H1 (cell line): Measurements from ENCODE around the gene LDLRAD3. TPM values are rescaled to one million over a fixed set of nuclear protein-coding genes. Genes with fewer than 3 reads are reported as not detected.

Experiments
- CTCF ChIA-PET: fragments of 300-600 bp; sonication (Branson Sonifier 250); formaldehyde crosslinking; loops from one replicate; lab custom pipeline; 2021; ENCODE audit not compliant: partially characterized antibody; lab: Charles Lee
- POLR2A ChIA-PET: fragments of 300-600 bp; sonication (Branson Sonifier 250); formaldehyde crosslinking; loops from one replicate; lab custom pipeline; 2021; ENCODE audit warnings: inconsistent platforms; ENCODE audit not compliant: partially characterized antibody; lab: Charles Lee
- DNase-seq, 2 experiments: peaks; one replicate each; pipeline versions ENCODE4 v3.0.0 to v3.0.0-alpha.2; 2010 to 2022; ENCODE audit warnings: low spot score in 2 of 2, low read depth in 1 of 2, mixed read lengths in 1 of 2
- FAIRE-seq: peaks from 2 replicates; lab custom pipeline; 2011; peaks lifted over from hg19 to GRCh38; lab: Jason Lieb, UNC
- H2AFZ ChIP-seq: 2 replicates; pipeline ENCODE4 v1.8.1; 2012; ENCODE audit warnings: low read length, inconsistent platforms
- H2AK5ac ChIP-seq: 2 replicates; pipeline ENCODE4 v1.6.1; 2013; ENCODE audit warnings: low read depth, low read length
- H2BK120ac ChIP-seq: replicated peaks from 2 replicates; pipeline ENCODE3; 2013; ENCODE audit warnings: low read depth, low read length, inconsistent platforms
- H2BK12ac ChIP-seq: 2 replicates; pipeline ENCODE4 v1.6.1; 2013; ENCODE audit warnings: low read depth, low read length
- H2BK15ac ChIP-seq: 2 replicates; pipeline ENCODE4 v1.6.1; 2013; ENCODE audit warnings: low read length
- H2BK20ac ChIP-seq: 2 replicates; pipeline ENCODE4 v1.6.1; 2013; ENCODE audit warnings: low read length
- H2BK5ac ChIP-seq: 2 replicates; pipeline ENCODE4 v1.6.1; 2013; ENCODE audit warnings: low read depth, low read length
- H3K14ac ChIP-seq: 2 replicates; pipeline ENCODE4 v1.6.1; 2013; ENCODE audit warnings: inconsistent platforms; ENCODE audit not compliant: insufficient read length
- H3K18ac ChIP-seq: 2 replicates; pipeline ENCODE4 v1.6.1; 2013; ENCODE audit warnings: low read length; ENCODE audit errors: extremely low read depth
- H3K23ac ChIP-seq: 2 replicates; pipeline ENCODE4 v1.6.1; 2013; ENCODE audit warnings: inconsistent platforms; ENCODE audit not compliant: insufficient read length
- H3K23me2 ChIP-seq: 2 replicates; pipeline ENCODE4 v1.6.1; 2013; ENCODE audit warnings: low read depth, low read length
- H3K27ac ChIP-seq: 2 replicates; pipeline ENCODE4 v1.6.1; 2011; ENCODE audit warnings: low read depth, low read length, inconsistent platforms
- H3K27me3 ChIP-seq, 4 experiments: replicated peaks in 1 of 4; 1 replicate in 1 of 4; 2 replicates in 3 of 4; pipeline versions ENCODE4 v1.6.1 to v1.8.1; 2011 to 2013; ENCODE audit warnings: low read length in 3 of 4, mild to moderate bottlenecking in 3 of 4, inconsistent platforms in 2 of 4, mixed read lengths in 2 of 4, moderate library complexity in 1 of 4; ENCODE audit not compliant: control insufficient read depth in 3 of 4, insufficient read depth in 3 of 4; ENCODE audit errors: extremely low read depth in 1 of 4
- H3K36me3 ChIP-seq, 4 experiments: 2 replicates each; pipeline versions ENCODE4 v1.6.1 to v1.8.1; 2011 to 2013; ENCODE audit warnings: mild to moderate bottlenecking in 4 of 4, low read length in 3 of 4, moderate library complexity in 2 of 4, control low read depth in 1 of 4, inconsistent platforms in 1 of 4; ENCODE audit not compliant: insufficient read depth in 4 of 4, control insufficient read depth in 2 of 4
- H3K4ac ChIP-seq: replicated peaks from 2 replicates; pipeline ENCODE3; 2013; ENCODE audit warnings: low read length, low read depth, mixed read lengths, inconsistent platforms; ENCODE audit not compliant: insufficient read length
- H3K4me1 ChIP-seq, 4 experiments: replicated peaks in 1 of 4; 1 replicate in 1 of 4; 2 replicates in 3 of 4; pipeline versions ENCODE4 v1.6.1 to v1.8.1; 2011 to 2013; ENCODE audit warnings: low read length in 3 of 4, inconsistent platforms in 2 of 4, mixed read lengths in 1 of 4; ENCODE audit not compliant: insufficient read depth in 4 of 4, control insufficient read depth in 3 of 4
- H3K4me2 ChIP-seq, 2 experiments: 2 replicates each; pipeline versions ENCODE4 v1.6.1 to v1.8.1; 2011 to 2013; ENCODE audit warnings: low read depth in 2 of 2, low read length in 2 of 2, control low read depth in 1 of 2, inconsistent platforms in 1 of 2, mild to moderate bottlenecking in 1 of 2; ENCODE audit not compliant: insufficient read depth in 1 of 2
- H3K4me3 ChIP-seq, 4 experiments: fragments of 200-600, 300-600 bp in 1 of 4; sonication (generic), shearing (Covaris generic), sonication (Bioruptor Twin) in 1 of 4; 2 replicates each; pipeline versions ENCODE4 v1.5.1 to v1.8.1; 2011 to 2016; ENCODE audit warnings: low read length in 4 of 4, low read depth in 3 of 4, control low read depth in 2 of 4, inconsistent platforms in 2 of 4, mild to moderate bottlenecking in 2 of 4, mixed read lengths in 1 of 4, moderate library complexity in 1 of 4; ENCODE audit not compliant: insufficient read depth in 2 of 4; ENCODE audit errors: extremely low read depth in 1 of 4
- H3K56ac ChIP-seq: replicated peaks from 2 replicates; pipeline ENCODE3; 2013; ENCODE audit warnings: low read depth, mild to moderate bottlenecking, mixed read lengths, low read length, inconsistent platforms; ENCODE audit not compliant: insufficient read length
- H3K79me1 ChIP-seq: 2 replicates; pipeline ENCODE4 v1.6.1; 2013; ENCODE audit warnings: low read depth, low read length, control low read depth
- H3K79me2 ChIP-seq, 2 experiments: 2 replicates each; pipeline versions ENCODE4 v1.6.1 to v1.8.1; 2012 to 2013; ENCODE audit warnings: low read length in 2 of 2, mild to moderate bottlenecking in 2 of 2, inconsistent platforms in 1 of 2; ENCODE audit not compliant: insufficient read depth in 2 of 2, control insufficient read depth in 1 of 2
- H3K9ac ChIP-seq, 4 experiments: replicated peaks in 1 of 4; 1 replicate in 1 of 4; 2 replicates in 3 of 4; pipeline versions ENCODE4 v1.6.1 to v1.8.1; 2011 to 2013; ENCODE audit warnings: low read depth in 3 of 4, low read length in 3 of 4, control low read depth in 2 of 4, mild to moderate bottlenecking in 2 of 4, moderate library complexity in 2 of 4, inconsistent platforms in 1 of 4; ENCODE audit errors: extremely low read depth in 1 of 4
- H3K9me3 ChIP-seq, 2 experiments: 2 replicates each; pipeline versions ENCODE4 v1.6.1 to v1.8.1; 2012 to 2013; ENCODE audit warnings: mild to moderate bottlenecking in 2 of 2, moderate library complexity in 2 of 2, control low read depth in 1 of 2, inconsistent platforms in 1 of 2, low read depth in 1 of 2, low read length in 1 of 2, mixed read lengths in 1 of 2; ENCODE audit not compliant: insufficient read depth in 2 of 2
- H4K20me1 ChIP-seq, 2 experiments: replicated peaks in 1 of 2; 2 replicates each; pipeline versions ENCODE3 to v1.8.1; 2011 to 2013; ENCODE audit warnings: inconsistent platforms in 2 of 2, low read length in 2 of 2, mild to moderate bottlenecking in 1 of 2; ENCODE audit not compliant: insufficient read depth in 2 of 2, control insufficient read depth in 1 of 2
- H4K5ac ChIP-seq: 2 replicates; pipeline ENCODE4 v1.6.1; 2013; ENCODE audit warnings: low read length, low read depth, mixed read lengths, inconsistent platforms; ENCODE audit not compliant: insufficient read length
- H4K8ac ChIP-seq: 2 replicates; pipeline ENCODE4 v1.8.0; 2013; ENCODE audit warnings: mild to moderate bottlenecking, moderate library complexity, low read length, inconsistent platforms; ENCODE audit not compliant: insufficient read depth; ENCODE audit errors: extremely low read depth
- H4K91ac ChIP-seq: replicated peaks from 2 replicates; pipeline ENCODE3; 2013; ENCODE audit warnings: low read length, mixed read lengths, inconsistent platforms; ENCODE audit not compliant: insufficient read length
- BRCA1 ChIP-seq: IDR thresholded peaks from 2 replicates; pipeline ENCODE4 v1.6.1; 2012; ENCODE audit warnings: low read depth, low read length, improper control_type of control experiment
- FOSL1 ChIP-seq: IDR thresholded peaks from 2 replicates; pipeline ENCODE4 v1.6.1; 2011; ENCODE audit warnings: mild to moderate bottlenecking, low read depth, low read length, moderate library complexity; ENCODE audit not compliant: insufficient read depth
- MAFK ChIP-seq: IDR thresholded peaks from 2 replicates; pipeline ENCODE4 v1.6.1; 2012; ENCODE audit warnings: low read depth, mild to moderate bottlenecking, improper control_type of control experiment, low read length
- TCF12 ChIP-seq: IDR thresholded peaks from 2 replicates; pipeline ENCODE4 v1.6.1; 2011; ENCODE audit warnings: low read depth, mild to moderate bottlenecking, low read length
- WGBS, 2 experiments: shearing (Covaris generic) in 1 of 2; methylation state at CpG; one replicate each; pipeline versions ENCODE4 v1.1.6 to v1.1.7; 2013 to 2015; ENCODE audit warnings: low lambda C conversion rate in 2 of 2, mixed read lengths in 2 of 2, inconsistent platforms in 1 of 2, low coverage in 1 of 2, missing lambda C conversion rate in 1 of 2; ENCODE audit not compliant: insufficient replicate concordance in 2 of 2, insufficient coverage in 1 of 2, insufficient read length in 1 of 2; ENCODE audit errors: extremely low coverage in 1 of 2, missing lambda C conversion rate in 1 of 2; 5-methylcytosine and 5-hydroxymethylcytosine counted together
- polyA plus RNA-seq, 7 experiments: library from polyadenylated mRNA; depleted of rRNA in 3 of 7; stranded (reverse) in 5 of 7; unstranded in 2 of 7; fragments of >200 nt in 5 of 7; fragments of 200-250 nt in 2 of 7; gene quantifications; 1 replicate in 5 of 7; 2 replicates in 1 of 7; 4 replicates in 1 of 7; pipeline versions ENCODE4 v1.2.1 to v1.2.3, GENCODE V29; 2011 to 2013; ENCODE audit warnings: missing spikeins in 2 of 7, mixed read lengths in 2 of 7
- total RNA-seq: library from RNA; stranded (reverse); fragmentation: NEBNext Ultra II Directional; extraction: Animal tissue kit (Norgen Biotek cat#: 25700); gene quantifications from 2 replicates; pipeline ENCODE4 v1.2.1, GENCODE V29; 2021

Gene LDLRAD3
- total and polyA plus RNA-seq, 2 of the 8 experiments (the other 6 are each of a cell fraction or from before 2014, with no cell fraction given) = 18.6 to 22.8 TPM

GRCh38 chr11:36240801-36241200 is 296.9 kb downstream of the LDLRAD3 start:
- Histone ChIP-seq H3K23ac (no peak overlapping the region), H2BK15ac (no peak overlapping the region), H4K20me1 (peaks cover 0 to 2% of the 10 kb centered on the region in 2 experiments), H3K79me2 (no peaks in the 10 kb centered on the region), H3K18ac (no peak overlapping the region), H3K4me2 (no peak overlapping the region), H2BK5ac (no peak overlapping the region), H2BK120ac (no peak overlapping the region), H3K9ac (no peak overlapping the region), H3K4me1 (no peaks in the 10 kb centered on the region), H2BK12ac (no peak overlapping the region), H3K14ac (no peak overlapping the region), H4K8ac (no peak overlapping the region), H2AFZ (no peak overlapping the region), H3K4me3 (no peak overlapping the region), H3K36me3 (no peaks in the 10 kb centered on the region), H4K5ac (no peak overlapping the region), H4K91ac (no peak overlapping the region), H3K56ac (no peak overlapping the region), H3K27ac (no peak overlapping the region), H2AK5ac (no peak overlapping the region), H3K27me3 (no peaks in the 10 kb centered on the region), H3K4ac (no peak overlapping the region), H2BK20ac (no peak overlapping the region), H3K79me1 (no peaks in the 10 kb centered on the region; the same call in 1 of the 2 replicates), H3K23me2 (no peaks in the 10 kb centered on the region), H3K9me3 (no peaks in the 10 kb centered on the region)
- FAIRE-seq (no peak), DNase-seq (no peak)
- WGBS, 2 experiments = 69% methylated on average over 4 of the region's 4 CpGs; no CpG with 5 or more reads in 1 of the 2 experiments
- POLR2A ChIA-PET = interaction anchor here (0.6 to 1.7 kb wide), 2 partner anchors 131 to 135 kb away, joined by 3 to 4 read pairs; no protein-coding TSS in a partner anchor
- CTCF ChIA-PET = interaction anchor here (0.7 to 3.0 kb wide), 5 partner anchors 18 to 837 kb away, joined by 3 to 13 read pairs (median 3); no protein-coding TSS in a partner anchor
- TF ChIP-seq BRCA1 (no peak), FOSL1 (no peak), TCF12 (no peak), MAFK (no peak)
